Karpas-422 (cell line): ENCODE results near the gene ABR. TPM values are rescaled to one million over a fixed set of nuclear protein-coding genes. Genes with fewer than 3 reads are reported as not detected.
"Not testable (repeated sequence)": the region's sequence is repeated elsewhere in the genome, so short reads cannot be mapped to it uniquely, and the experiment has no call there.

ENCODE experiments used
- DNase-seq: peaks from one replicate; pipeline ENCODE4 v3.0.0-alpha.2; 2015
- H2AFZ ChIP-seq: fragments of 200-600 bp; sonication (generic); 2 replicates; pipeline ENCODE4 v1.6.1; 2014; ENCODE audit warnings: antibody characterized with exemption, low read length, mixed read lengths
- H3K27ac ChIP-seq: fragments of 200-600 bp; sonication (generic); 2 replicates; pipeline ENCODE4 v1.5.1; 2014; ENCODE audit warnings: mild to moderate bottlenecking, low read length, moderate library complexity
- H3K27me3 ChIP-seq: fragments of 200-600 bp; sonication (generic); 2 replicates; pipeline ENCODE4 v1.6.1; 2014; ENCODE audit warnings: low read length, mixed read lengths
- H3K36me3 ChIP-seq: fragments of 200-600 bp; sonication (generic); 2 replicates; pipeline ENCODE4 v1.6.1; 2014; ENCODE audit warnings: low read length, mixed read lengths; ENCODE audit not compliant: insufficient read depth
- H3K4me1 ChIP-seq: fragments of 200-600 bp; sonication (generic); 2 replicates; pipeline ENCODE4 v1.6.1; 2014; ENCODE audit warnings: mild to moderate bottlenecking, low read length, mixed read lengths
- H3K4me2 ChIP-seq: fragments of 200-600 bp; sonication (generic); 2 replicates; pipeline ENCODE4 v1.6.1; 2014; ENCODE audit warnings: low read length, low read depth, mild to moderate bottlenecking; ENCODE audit not compliant: poor library complexity, severe bottlenecking
- H3K4me3 ChIP-seq: fragments of 200-600 bp; sonication (generic); 2 replicates; pipeline ENCODE4 v1.5.1; 2014; ENCODE audit warnings: mild to moderate bottlenecking, antibody characterized with exemption, low read length, mixed read lengths
- H3K79me2 ChIP-seq: fragments of 200-600 bp; sonication (generic); 2 replicates; pipeline ENCODE4 v1.6.1; 2014; ENCODE audit warnings: mild to moderate bottlenecking, low read length, mixed read lengths
- H3K9ac ChIP-seq: fragments of 200-600 bp; sonication (generic); 2 replicates; pipeline ENCODE4 v1.6.0; 2014; ENCODE audit warnings: low read length
- H3K9me2 ChIP-seq: fragments of 200-600 bp; sonication (generic), shearing (Covaris generic); replicated peaks from 2 replicates; pipeline ENCODE4 v1.6.0; 2014; ENCODE audit warnings: mild to moderate bottlenecking, low read length, moderate library complexity; ENCODE audit not compliant: insufficient read depth
- H3K9me3 ChIP-seq: fragments of 300-700, 200-600 bp; sonication (generic); 2 replicates; pipeline ENCODE4 v1.6.1; 2014; ENCODE audit warnings: low read length, mixed read lengths
- H4K20me1 ChIP-seq: fragments of 200-600 bp; sonication (generic); 2 replicates; pipeline ENCODE4 v1.6.1; 2014; ENCODE audit warnings: mild to moderate bottlenecking, antibody characterized with exemption, low read length, low read depth; ENCODE audit not compliant: insufficient read depth
- total RNA-seq: library from RNA; depleted of rRNA; stranded (reverse); fragments of >200 nt; shearing (Covaris generic); gene quantifications from 2 replicates; pipeline ENCODE4 v1.2.3, GENCODE V29; 2014; ENCODE audit warnings: low replicate concordance

ABR gene
- total RNA-seq, 1 experiment from 2014 or later: 113 TPM

DNA sequence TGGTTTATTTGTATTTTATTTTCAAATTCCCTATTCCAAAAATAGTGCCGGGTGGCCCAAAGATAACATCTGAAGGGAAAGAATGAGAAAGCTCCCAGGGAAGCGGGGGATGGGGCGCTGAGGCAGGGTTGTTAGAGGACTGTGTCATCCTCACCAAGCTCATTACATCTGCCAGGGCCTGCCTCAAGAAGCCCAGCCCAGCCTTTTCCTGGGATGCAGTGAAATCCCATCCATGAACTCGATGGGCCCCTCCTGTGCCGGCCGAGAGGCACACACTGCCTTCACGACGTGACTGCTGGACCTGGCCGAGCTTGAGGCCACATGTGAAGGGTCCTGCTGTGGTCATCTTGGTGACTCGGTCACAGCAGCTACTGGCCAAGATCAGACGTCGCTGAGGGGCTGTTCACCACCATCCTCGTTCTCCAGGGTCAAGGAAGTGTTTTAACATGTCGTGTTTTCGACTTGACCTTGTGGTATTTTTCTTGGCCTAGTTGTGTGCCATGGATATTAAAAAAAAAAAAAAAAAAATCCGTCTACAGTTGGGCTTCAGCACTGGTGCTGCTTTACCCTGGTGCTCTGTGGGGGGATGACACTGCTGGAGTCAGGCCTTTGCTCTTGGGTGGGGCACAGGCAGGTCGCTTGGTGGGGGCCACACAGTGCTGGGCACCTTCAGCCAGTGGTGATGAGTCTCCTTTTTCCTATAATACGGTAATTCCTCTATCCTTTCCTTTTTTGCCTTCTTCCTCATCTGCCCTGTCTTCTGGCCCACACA, 178.0 kb downstream of the ABR start:
- Histone ChIP-seq H4K20me1 (peaks cover 28% of the 10 kb centered on the region), H3K27me3 (no peaks in the 10 kb centered on the region), H3K9me3 (no peaks in the 10 kb centered on the region), H3K27ac (no peak overlapping the region), H3K79me2 (peaks cover 14% of the 10 kb centered on the region), H3K36me3 (peaks cover 25% of the 10 kb centered on the region; the same call in 1 of the 2 replicates), H3K4me2 (no peak overlapping the region), H3K9me2 (no peaks in the 10 kb centered on the region), H3K4me3 (no peak overlapping the region), H3K4me1 (peaks cover 17% of the 10 kb centered on the region), H2AFZ (no peak overlapping the region), H3K9ac (no peak overlapping the region)
- no peak for DNase-seq

DNA sequence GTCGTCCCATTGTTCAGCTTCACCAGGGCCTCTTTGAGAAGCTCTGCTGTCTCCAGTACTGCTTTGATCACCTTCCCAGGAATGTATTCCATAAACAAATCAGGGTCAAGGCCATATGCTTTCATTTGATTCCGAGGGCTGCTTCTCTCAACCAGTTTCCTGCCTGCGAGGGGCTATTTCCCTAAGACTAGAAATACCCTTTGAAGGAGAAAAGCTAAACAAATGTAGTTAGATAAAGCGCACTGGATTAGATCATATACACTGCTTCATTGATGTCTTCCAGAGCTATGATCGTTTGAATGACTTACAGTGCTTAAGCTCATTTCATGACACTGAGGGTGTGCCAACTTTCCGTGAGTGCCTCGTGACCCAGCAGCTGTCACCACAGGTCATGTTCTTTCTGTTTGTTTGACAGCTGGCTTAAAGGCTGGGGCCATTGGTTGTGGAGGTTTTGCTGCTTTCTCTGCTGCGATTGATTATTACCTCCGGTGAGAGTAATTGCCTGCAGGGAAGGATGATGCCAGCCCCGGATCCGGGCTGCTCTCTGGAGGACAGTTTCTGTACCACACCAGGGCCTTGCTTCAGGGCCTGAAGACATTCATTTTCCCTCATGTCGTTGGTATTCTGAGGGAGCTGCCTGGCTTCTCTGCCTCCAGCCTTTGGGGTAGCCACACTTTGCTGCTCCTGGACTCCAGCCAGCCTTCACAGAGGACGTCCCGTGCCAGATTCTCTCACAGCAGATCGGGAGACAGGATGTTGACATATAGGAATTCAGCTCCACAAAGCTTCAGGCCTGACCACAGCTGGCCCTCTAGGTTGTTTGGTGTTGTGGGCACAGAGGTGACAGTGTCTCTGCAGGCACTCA, 179.0 kb downstream of the ABR start:
- H3K79me2 ChIP-seq: peaks cover 14% of the 10 kb centered on the region
- H2AFZ ChIP-seq: no peak overlapping the region
- H3K9me3 ChIP-seq: no peaks in the 10 kb centered on the region
- H3K4me1 ChIP-seq: peaks cover 17% of the 10 kb centered on the region
- H3K4me3 ChIP-seq: no peak overlapping the region
- H3K27ac ChIP-seq: no peak overlapping the region
- H3K9me2 ChIP-seq: no peaks in the 10 kb centered on the region
- H3K27me3 ChIP-seq: no peaks in the 10 kb centered on the region
- H3K4me2 ChIP-seq: no peak overlapping the region
- peaks cover 25% of the 10 kb centered on the region; the same call in 1 of the 2 replicates for H3K36me3 ChIP-seq
- no peak for DNase-seq
- no peak overlapping the region for H3K9ac ChIP-seq
- peaks cover 28% of the 10 kb centered on the region for H4K20me1 ChIP-seq

GRCh38 chr17:998111-998510, 181.7 kb downstream of the ABR start:
- no peaks in the 10 kb centered on the region for H3K9me2 ChIP-seq
- H2AFZ ChIP-seq: no peak overlapping the region
- peaks cover 14% of the 10 kb centered on the region for H3K79me2 ChIP-seq
- H3K9ac ChIP-seq: peak overlapping the region; percentile 93
- H4K20me1 ChIP-seq: peaks cover 24% of the 10 kb centered on the region
- H3K27me3 ChIP-seq: no peaks in the 10 kb centered on the region
- peak overlapping the region; percentile 71 for H3K4me2 ChIP-seq
- no peak overlapping the region for H3K27ac ChIP-seq
- peaks cover 20% of the 10 kb centered on the region for H3K36me3 ChIP-seq
- DNase-seq: no peak
- peaks cover 8% of the 10 kb centered on the region for H3K9me3 ChIP-seq
- H3K4me3 ChIP-seq: peak overlapping the region; percentile 90
- peaks cover 17% of the 10 kb centered on the region for H3K4me1 ChIP-seq

DNA sequence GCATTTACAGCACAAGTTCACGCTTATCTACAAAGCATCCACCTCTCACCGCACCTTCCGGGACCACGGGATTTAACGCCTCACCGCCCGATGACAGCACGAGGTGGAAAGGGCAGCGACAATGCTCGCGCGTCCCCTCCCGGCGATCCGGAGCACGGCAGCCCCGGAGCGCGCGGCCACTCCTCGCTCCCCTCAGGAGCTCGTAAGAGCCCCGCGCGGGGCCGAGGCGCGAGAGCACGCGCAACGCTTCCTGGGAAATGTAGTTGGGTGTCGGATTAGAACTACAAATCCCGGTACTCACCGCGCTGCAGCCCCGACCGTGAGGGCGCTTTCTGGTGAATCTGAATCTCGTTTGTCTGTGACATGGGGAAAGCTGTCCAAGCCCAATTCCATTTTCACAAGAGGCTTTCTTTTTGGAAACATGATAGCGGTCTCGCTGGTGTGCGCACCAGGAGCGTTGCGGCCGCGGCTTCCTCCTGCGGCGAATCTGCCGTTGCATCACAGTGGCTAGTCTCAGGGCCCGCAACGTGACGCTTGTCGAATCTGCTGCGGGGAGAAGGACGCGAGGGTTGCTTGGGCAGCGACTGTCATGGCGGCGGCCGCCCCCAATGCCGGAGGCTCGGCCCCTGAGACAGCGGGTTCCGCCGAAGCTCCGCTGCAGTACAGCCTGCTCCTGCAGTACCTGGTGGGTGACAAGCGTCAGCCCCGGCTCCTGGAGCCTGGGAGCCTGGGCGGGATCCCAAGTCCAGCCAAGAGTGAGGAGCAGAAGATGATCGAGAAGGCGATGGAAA, 183.0 kb downstream of the ABR start, which contains the start of gene TIMM22:
Gene TIMM22 (plus strand): TSS at position 576 of the 791 bp plus-strand sequence. CDS start 14 bp downstream, at position 590.
- Histone ChIP-seq H3K9me3 (peaks cover 8% of the 10 kb centered on the region), H3K4me2 (peak within 1 kb of the TSS; percentile 71), H4K20me1 (peaks cover 21% of the 10 kb centered on the region), H3K4me1 (peaks cover 17% of the 10 kb centered on the region), H3K27me3 (no peaks in the 10 kb centered on the region), H2AFZ (peak within 1 kb of the TSS; percentile 72; the same call in 1 of the 2 replicates), H3K9ac (peak within 1 kb of the TSS; percentile 93), H3K4me3 (peak within 1 kb of the TSS; percentile 90), H3K9me2 (no peaks in the 10 kb centered on the region), H3K36me3 (peaks cover 14% of the 10 kb centered on the region), H3K27ac (peak within 1 kb of the TSS; percentile 65), H3K79me2 (peaks cover 14% of the 10 kb centered on the region)
- peak; percentile 96 for DNase-seq

GRCh38 chr17:995324-995723, 184.5 kb downstream of the ABR start:
- H3K4me2 ChIP-seq, H2AFZ ChIP-seq, H3K27ac ChIP-seq, H3K9me2 ChIP-seq, H3K27me3 ChIP-seq, H3K9me3 ChIP-seq, H3K36me3 ChIP-seq, DNase-seq, H3K9ac ChIP-seq: not testable (repeated sequence)
- peaks cover 17% of the 10 kb centered on the region for H3K4me1 ChIP-seq
- peaks cover 15% of the 10 kb centered on the region for H4K20me1 ChIP-seq
- H3K4me3 ChIP-seq: peak overlapping the region; percentile 5; the same call in 1 of the 2 replicates
- H3K79me2 ChIP-seq: peaks cover 14% of the 10 kb centered on the region

- Histone ChIP-seq H3K4me2 (no peak overlapping the region), H3K4me3 (no peak overlapping the region), H3K4me1 (peaks cover 2% of the 10 kb centered on the region; the same call in 1 of the 2 replicates), H3K27me3 (no peaks in the 10 kb centered on the region), H3K9me3 (peaks cover 8% of the 10 kb centered on the region), H3K79me2 (peaks cover 3% of the 10 kb centered on the region), H3K9me2 (no peaks in the 10 kb centered on the region), H3K27ac (no peak overlapping the region), H4K20me1 (0 out of 2 replicates have a peak, but pooled peaks cover under 1% of the 10 kb centered on the region), H3K36me3 (peaks cover 5% of the 10 kb centered on the region), H3K9ac (no peak overlapping the region), H2AFZ (no peak overlapping the region)
- no peak for DNase-seq
Observed at GRCh38 chr17:992933-993332, 186.8 kb downstream of the ABR start.

DNA sequence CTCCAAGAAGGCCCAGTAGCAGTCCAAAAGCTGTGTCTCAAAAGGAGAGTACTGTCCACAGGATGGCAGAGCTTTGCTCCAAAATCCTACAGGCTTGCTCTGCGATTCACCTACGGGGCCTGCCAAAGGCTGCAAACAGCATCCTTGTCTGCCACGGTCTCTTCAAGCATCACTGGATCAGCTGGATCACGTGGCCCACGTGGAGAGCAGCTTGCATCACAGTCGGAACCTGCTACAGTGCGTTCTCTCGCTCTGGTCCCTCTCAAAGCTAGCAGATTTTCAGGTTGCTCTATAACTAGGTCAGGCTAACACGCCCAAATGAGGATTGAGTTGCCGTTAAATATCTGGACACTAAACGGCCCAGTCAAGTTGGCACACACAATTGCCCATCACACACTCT, 191.2 kb downstream of the ABR start:
- Histone ChIP-seq H2AFZ (no peak overlapping the region), H3K27ac (no peak overlapping the region), H3K9me2 (no peaks in the 10 kb centered on the region), H3K79me2 (no peaks in the 10 kb centered on the region), H3K9me3 (no peaks in the 10 kb centered on the region; the same call in 1 of the 2 replicates), H3K4me2 (no peak overlapping the region), H3K27me3 (no peaks in the 10 kb centered on the region), H3K9ac (no peak overlapping the region), H3K36me3 (peaks cover 5% of the 10 kb centered on the region; the same call in 1 of the 2 replicates), H4K20me1 (no peaks in the 10 kb centered on the region), H3K4me1 (no peaks in the 10 kb centered on the region; the same call in 1 of the 2 replicates), H3K4me3 (no peak overlapping the region)
- no peak for DNase-seq
